Stimulated activated CD8-positive, alpha-beta memory T cell treated with anti-CD3 and anti-CD28 coated beads, Interleukin-12 subunit alpha, Interleukin-12 subunit beta, amount 100 ng/mL, for 24 hours (primary cell): Measurements from ENCODE around the gene TADA2B.
A peak's percentile ranks its signal among the peaks of the same experiment; 100 is the strongest.

Source experiments
- DNase-seq: peaks from one replicate; pipeline ENCODE4 v3.0.0-alpha.2; 2020; ENCODE audit errors: extremely low read depth

Gene TADA2B

GRCh38 chr4:7040765-7041164 lies 2.4 kb upstream of the TADA2B start:
- DNase-seq: no peak

- DNase-seq: no peak
Measured at GRCh38 chr4:7041246-7041645, 1.9 kb upstream of the TADA2B start.

GRCh38 chr4:7041801-7042502 lies 1.2 kb upstream of the TADA2B start:
- DNase-seq: no peak

- DNase-seq: peak; percentile 71
Measured at GRCh38 chr4:7042503-7043283, 479 bp upstream of the TADA2B start.

GRCh38 chr4:7044137-7044930 lies 1.2 kb downstream of the TADA2B start:
- no peak for DNase-seq

- no peak for DNase-seq
Measured at GRCh38 chr4:7045553-7045952, 2.4 kb downstream of the TADA2B start.

- DNase-seq: no peak
Measured at GRCh38 chr4:7045961-7046921, 3.1 kb downstream of the TADA2B start.

GRCh38 chr4:7046971-7047370 lies 3.8 kb downstream of the TADA2B start:
- no peak for DNase-seq

- DNase-seq: no peak
Measured at GRCh38 chr4:7048642-7049041, 5.5 kb downstream of the TADA2B start.

- no peak for DNase-seq
Measured at GRCh38 chr4:7049295-7049694, 6.1 kb downstream of the TADA2B start.

GRCh38 chr4:7049739-7050138 lies 6.6 kb downstream of the TADA2B start:
- no peak for DNase-seq

GRCh38 chr4:7050481-7051143 lies 7.4 kb downstream of the TADA2B start:
- DNase-seq: no peak

GRCh38 chr4:7051144-7051495 lies 7.9 kb downstream of the TADA2B start:
- no peak for DNase-seq

GRCh38 chr4:7051905-7052304 lies 8.7 kb downstream of the TADA2B start:
- DNase-seq: no peak

- no peak for DNase-seq
Measured at GRCh38 chr4:7052313-7052712, 9.1 kb downstream of the TADA2B start.

GRCh38 chr4:7052923-7053715 lies 9.9 kb downstream of the TADA2B start:
- no peak for DNase-seq

GRCh38 chr4:7054106-7054880 lies 11.1 kb downstream of the TADA2B start:
- no peak for DNase-seq

GRCh38 chr4:7055111-7055989 lies 12.2 kb downstream of the TADA2B start:
- no peak for DNase-seq
